Progenitor cell of endocrine pancreas (in vitro differentiated cells): ENCODE measurements around the gene ITGB2. TPM values are rescaled to one million over a fixed set of nuclear protein-coding genes. Genes with fewer than 3 reads are reported as not detected.
A peak's percentile ranks its signal among the peaks of the same experiment; 100 is the strongest.

Experiments
- DNase-seq: peaks from one replicate; pipeline ENCODE4 v3.0.0; 2021; ENCODE audit warnings: low spot score; ENCODE audit not compliant: unreplicated experiment
- H3K27ac Mint-ChIP-seq: 2 replicates; pipeline ENCODE4 v1.8.0; 2021; ENCODE audit warnings: mild to moderate bottlenecking, moderate library complexity, mixed read lengths
- H3K27me3 Mint-ChIP-seq: 2 replicates; pipeline ENCODE4 v1.8.0; 2021; ENCODE audit warnings: mixed read lengths
- H3K36me3 Mint-ChIP-seq: 2 replicates; pipeline ENCODE4 v1.8.0; 2022; ENCODE audit warnings: mixed read lengths; ENCODE audit not compliant: insufficient read depth
- H3K4me1 Mint-ChIP-seq: 2 replicates; pipeline ENCODE4 v1.8.0; 2021; ENCODE audit warnings: low read depth, mixed read lengths
- H3K4me3 Mint-ChIP-seq: 2 replicates; pipeline ENCODE4 v1.8.0; 2021; ENCODE audit warnings: low read depth, mild to moderate bottlenecking, moderate library complexity, mixed read lengths
- H3K9me3 Mint-ChIP-seq: 2 replicates; pipeline ENCODE4 v1.8.0; 2021; ENCODE audit warnings: low read depth, mixed read lengths
- CTCF ChIP-seq: fragments of 200-600 bp; sonication (generic); IDR thresholded peaks from one replicate; pipeline ENCODE4 v1.5.0; 2021; ENCODE audit warnings: antibody characterized with exemption, mild to moderate bottlenecking; ENCODE audit not compliant: unreplicated experiment
- total RNA-seq: library from RNA; stranded (reverse); gene quantifications from 2 replicates; pipeline ENCODE4 v1.2.1, GENCODE V29; 2021

The ITGB2 gene
- total RNA-seq, 1 donor from 2014 or later = 0.41 TPM

GRCh38 chr21:44872323-44872648 is 48.4 kb downstream of the ITGB2 start:
- Mint-ChIP-seq H3K27me3 (peaks cover 24% of the 10 kb centered on the region), H3K4me1 (peaks cover 46% of the 10 kb centered on the region), H3K27ac (peak overlapping the region; percentile 96)

DNA sequence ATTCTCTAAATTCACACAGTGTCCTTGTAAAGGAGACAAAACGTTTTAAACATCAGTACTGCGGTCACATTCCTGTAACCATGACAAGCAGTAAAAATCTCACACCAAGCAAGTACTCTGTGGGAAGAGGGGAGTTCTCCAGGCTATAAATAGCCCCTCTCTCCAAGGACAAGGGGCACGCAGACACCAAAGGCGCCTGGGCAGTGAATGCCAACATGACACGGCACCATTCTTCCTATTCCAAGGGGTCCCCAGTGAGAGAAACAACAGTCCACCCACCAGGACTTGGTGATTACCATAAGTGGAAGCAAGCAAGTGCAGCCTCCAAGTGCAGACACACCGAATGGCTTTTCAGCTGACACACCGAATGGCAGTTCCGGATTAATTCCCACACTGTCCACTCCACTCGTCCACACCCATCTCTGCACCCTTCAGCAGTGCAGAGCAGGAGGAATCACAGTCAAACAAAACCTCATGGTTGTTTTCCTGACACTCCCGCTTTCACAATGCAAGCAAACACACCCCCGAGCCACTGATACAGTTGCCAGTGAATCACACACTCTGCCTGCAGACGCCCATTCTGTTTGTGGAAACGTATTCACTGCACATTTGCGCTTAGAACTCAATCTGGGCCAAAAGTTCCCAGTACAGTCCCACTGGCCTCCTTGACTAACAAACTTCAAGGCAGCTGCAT is 49.0 kb downstream of the ITGB2 start:
- H3K27me3 Mint-ChIP-seq = peaks cover 23% of the 10 kb centered on the region
- peak overlapping the region; percentile 96 for H3K27ac Mint-ChIP-seq
- peaks cover 52% of the 10 kb centered on the region for H3K4me1 Mint-ChIP-seq
- H3K4me3 Mint-ChIP-seq = peak overlapping the region; percentile 93
- no peak for TF ChIP-seq CTCF
- H3K36me3 Mint-ChIP-seq = no peaks in the 10 kb centered on the region
- H3K9me3 Mint-ChIP-seq = no peaks in the 10 kb centered on the region
- no peak for DNase-seq

More at GRCh38 chr21:44872323-44872648, 48.4 kb downstream of the ITGB2 start:
- DNase-seq = no peak
- H3K9me3 Mint-ChIP-seq = no peaks in the 10 kb centered on the region
- peak; percentile 24 for TF ChIP-seq CTCF
- H3K36me3 Mint-ChIP-seq = no peaks in the 10 kb centered on the region
- H3K4me3 Mint-ChIP-seq = peak overlapping the region; percentile 93

GRCh38 chr21:44870748-44871495 is 49.8 kb downstream of the ITGB2 start:
- no peaks in the 10 kb centered on the region for H3K36me3 Mint-ChIP-seq
- peak overlapping the region; percentile 93 for H3K4me3 Mint-ChIP-seq
- H3K4me1 Mint-ChIP-seq = peaks cover 59% of the 10 kb centered on the region
- H3K27me3 Mint-ChIP-seq = peaks cover 17% of the 10 kb centered on the region
- no peak for DNase-seq
- no peaks in the 10 kb centered on the region for H3K9me3 Mint-ChIP-seq
- TF ChIP-seq CTCF = no peak
- H3K27ac Mint-ChIP-seq = peak overlapping the region; percentile 96

DNA sequence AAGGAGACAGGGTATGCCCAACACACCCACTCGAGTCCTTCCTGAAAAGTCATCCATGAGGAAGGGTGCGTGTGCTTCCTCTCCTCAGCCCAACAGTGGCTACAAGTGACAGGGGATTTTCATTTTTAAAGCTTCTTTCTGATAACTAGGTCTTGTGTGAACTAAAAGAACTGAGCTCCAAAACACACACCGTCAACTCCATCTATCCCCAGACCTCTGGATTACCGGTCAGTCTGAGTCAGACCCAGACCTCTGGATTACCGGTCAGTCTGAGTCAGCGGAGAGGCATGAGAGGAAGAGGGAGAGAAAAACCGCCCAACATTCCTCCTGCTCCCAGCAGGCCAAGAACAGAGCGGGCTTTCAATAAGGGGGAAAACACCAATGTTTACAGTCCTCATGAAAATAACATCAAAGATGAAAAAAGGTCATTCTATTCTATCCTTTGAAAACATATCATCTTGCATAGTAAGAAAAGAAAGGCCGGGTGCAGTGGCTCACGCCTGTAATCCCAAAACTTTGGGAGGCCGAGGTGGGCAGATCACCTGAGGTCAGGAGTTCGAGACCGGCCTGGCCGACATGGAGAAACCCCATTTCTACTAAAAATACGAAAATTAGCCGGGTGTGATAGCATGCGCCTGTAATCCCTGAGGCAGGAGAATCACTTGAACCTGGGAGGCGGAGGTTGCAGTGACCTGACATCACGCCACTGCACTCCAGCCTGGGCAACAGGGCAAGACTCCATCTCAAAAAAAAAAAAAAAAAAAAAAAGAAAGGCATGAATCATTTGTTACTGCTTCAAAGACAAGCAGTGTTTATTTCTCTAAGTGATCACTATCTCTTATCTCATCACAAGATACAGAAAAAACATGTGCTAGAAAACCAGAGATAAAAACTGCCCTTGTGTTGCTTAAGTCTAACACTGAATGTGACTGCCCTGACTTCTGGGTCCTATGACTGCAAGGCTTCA is 50.6 kb downstream of the ITGB2 start:
- peaks cover 9% of the 10 kb centered on the region for H3K27me3 Mint-ChIP-seq
- no peak for TF ChIP-seq CTCF
- peak overlapping the region; percentile 92 for H3K27ac Mint-ChIP-seq
- no peaks in the 10 kb centered on the region for H3K9me3 Mint-ChIP-seq
- peak overlapping the region; percentile 70 for H3K4me3 Mint-ChIP-seq
- peaks cover 2% of the 10 kb centered on the region for H3K36me3 Mint-ChIP-seq
- no peak for DNase-seq
- peaks cover 68% of the 10 kb centered on the region for H3K4me1 Mint-ChIP-seq

DNA sequence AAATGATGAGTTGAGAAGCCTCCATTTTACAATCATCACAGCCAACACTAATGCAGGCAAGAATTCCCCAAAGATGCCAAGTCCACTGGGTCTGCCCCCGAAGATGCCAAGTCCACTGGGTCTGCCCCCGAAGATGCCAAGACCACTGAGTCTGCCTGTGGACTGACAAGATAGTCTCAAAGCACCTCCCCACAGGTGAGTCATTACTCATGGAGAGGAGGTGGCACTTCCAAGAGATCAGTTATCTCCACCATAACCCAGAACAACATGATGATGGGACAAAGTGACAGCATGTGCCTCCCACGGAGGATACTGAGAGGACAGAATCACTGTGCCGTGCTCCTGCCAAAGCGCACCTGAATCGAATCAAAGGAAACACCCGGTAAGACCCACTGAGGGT is 52.0 kb downstream of the ITGB2 start:
- Mint-ChIP-seq H3K9me3 (no peaks in the 10 kb centered on the region), H3K27me3 (no peaks in the 10 kb centered on the region), H3K4me3 (no peak overlapping the region), H3K4me1 (peaks cover 67% of the 10 kb centered on the region), H3K27ac (peak overlapping the region; percentile 81), H3K36me3 (peaks cover 3% of the 10 kb centered on the region)
- DNase-seq = no peak
- TF ChIP-seq CTCF = no peak
